ENCODE results near the gene TNF.
A peak's percentile ranks its signal among the peaks of the same experiment; 100 is the strongest.
"Not testable (repeated sequence)": the region's sequence is repeated elsewhere in the genome, so short reads cannot be mapped to it uniquely, and the experiment has no call there.

TNF gene

DNA sequence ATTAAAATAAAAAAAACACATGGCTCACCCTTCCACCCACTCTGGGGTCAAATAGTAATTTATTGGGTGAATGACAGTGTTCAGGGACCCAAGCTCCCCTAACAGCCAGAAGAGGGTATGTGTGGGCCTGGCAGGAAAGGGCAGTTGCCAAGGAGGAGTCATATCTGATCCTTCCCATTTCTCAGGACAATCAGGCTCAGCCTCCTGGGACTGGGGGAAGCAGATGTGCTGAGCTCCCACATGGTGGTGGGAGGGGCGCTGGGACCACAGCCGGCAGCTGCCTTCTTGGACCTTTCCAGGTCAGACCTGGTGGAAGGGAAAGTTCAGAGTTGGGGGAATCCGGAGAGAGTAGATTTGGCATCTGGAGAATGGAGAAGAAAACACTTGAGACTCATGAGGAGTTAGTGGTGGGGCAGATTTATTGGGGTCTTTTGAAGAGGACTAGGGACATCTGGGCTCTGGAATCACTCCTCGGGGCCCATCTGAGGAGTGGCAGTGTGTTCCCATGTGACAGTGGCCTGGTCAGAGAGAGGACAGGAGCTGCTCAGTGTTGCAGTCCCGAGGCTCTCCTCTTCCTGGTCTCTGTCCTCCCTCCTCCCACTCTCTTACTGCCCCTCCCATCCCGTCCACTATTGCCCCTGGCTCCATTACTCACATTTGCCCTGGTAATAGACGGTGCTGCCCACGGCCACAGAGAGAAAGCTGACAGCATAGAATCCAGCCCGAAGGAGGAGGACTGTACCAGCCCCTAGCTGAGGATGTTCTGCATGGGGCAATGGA, 13.7 kb downstream of the TNF start:
- no peak for DNase-seq (ENCODE audit: low read depth in 2 of 2)

DNA sequence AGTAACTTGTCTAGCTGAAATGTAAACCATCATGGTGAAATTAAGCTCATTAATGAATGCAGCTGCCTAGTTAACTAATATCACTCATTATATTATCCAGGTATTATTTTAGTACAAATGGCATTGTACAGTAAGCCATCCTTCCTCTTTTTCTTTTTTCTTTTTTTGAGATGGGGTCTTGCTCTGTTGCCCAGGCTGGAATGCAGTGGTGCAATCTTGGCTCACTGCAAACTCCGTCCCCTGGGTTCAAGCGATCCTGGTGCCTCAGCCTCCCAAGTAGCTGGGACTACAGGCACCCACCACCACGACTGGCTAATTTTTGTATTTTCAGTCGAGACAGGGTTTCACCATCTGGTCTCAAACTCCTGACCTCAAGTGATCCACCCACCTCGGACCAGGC, 15.3 kb downstream of the TNF start:
- not testable (repeated sequence) for DNase-seq (ENCODE audit: low read depth in 2 of 2)

DNA sequence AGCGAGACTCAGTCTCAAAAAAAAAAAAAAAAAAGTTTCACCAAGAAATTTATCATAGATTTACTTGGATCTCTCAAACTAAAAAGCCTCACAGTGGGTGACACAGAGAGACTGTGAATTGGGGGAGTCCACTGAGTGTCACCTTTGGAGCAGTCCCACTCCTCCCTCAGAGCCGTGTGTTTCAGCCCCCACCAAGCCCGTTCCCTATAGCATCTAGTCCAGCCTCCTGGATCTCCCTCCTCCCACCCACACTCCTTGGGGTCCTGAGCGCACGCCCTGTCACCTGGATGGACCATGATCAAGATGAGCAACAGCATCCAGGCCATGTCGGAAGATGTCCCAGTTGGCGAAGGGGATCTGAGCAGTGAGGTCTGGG, 17.0 kb downstream of the TNF start:
- DNase-seq (ENCODE audit: low read depth in 2 of 2): no peak

DNA sequence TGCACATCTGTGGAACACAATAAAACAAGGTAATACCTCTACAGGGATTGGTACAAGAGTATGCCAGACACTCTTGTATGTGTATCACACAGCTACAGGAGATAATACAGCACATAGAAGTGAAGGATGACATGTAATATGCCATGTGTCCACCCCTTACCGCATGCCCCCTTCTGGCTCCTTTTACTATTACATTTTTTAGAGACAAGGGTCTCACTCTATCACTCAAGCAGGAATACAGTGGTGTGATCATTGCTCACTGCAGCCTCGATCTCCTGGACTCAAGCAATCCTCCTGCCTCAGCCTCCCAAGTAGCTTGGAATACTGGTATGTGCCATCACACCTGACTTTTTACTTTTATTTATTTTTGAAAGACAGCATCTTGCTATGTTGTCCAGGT, 21.6 kb downstream of the TNF start:
- DNase-seq (ENCODE audit: low read depth in 2 of 2): no peak

DNA sequence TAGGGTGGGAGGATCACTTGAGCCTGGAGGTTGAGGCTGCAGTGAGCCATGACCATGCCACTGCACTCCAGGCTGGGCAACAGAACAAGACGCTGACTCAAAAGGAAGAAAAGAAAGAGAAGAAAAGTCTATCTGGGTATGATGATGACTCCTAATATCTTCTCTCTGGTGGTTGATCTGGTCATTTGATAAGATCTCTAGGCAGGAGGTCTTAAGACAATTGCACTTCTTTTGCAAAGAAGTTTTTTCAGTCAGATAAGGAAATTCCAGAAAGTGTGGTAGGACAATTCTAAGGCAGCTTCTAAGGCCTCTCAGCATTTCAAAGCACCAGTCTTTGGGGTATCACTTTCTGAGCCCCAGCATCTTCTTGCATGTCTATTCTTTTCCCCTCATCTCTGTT, 32.0 kb downstream of the TNF start:
- DNase-seq (ENCODE audit: low read depth in 2 of 2): no peak

DNA sequence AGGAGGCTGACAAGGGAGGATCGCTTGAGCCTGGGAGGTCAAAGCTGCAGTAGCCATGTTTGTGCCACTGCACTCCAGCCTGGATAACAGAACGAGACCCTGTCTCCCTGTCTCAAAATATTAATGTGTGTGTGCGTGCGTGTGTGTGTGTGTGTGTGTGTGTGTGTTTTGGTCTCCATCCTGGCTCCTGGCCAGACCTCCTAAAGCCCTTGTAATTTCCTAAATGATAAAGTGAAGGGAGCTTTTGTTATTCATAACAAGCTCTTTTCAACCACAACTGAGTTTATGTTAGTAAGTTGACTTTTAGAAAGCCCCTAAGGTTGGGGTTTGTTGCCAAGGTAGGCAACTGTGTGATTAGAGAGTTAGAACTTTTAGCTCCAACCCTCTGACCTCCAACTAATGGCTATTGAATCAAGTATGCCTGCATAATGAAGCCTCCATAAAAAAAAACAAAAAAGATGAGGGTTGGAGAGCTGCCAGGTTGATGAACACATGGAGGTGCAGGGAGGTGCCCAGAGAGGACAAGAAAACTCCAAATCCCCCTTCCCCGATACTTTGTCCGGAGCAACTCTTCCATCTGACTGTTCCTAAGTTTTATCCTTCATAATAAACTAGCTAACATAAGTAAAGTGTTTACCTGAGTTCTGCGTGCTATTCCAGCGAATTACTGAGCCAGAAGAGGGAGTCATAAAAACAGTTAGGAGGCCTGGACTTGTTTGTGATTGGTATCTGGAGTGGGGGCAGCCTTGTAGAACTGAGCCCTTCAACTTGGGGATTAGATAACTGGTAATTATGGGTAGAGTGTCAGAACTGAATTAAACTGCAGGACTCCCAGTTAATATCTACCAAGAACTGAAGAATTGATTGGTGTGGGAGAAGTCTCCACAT, 34.4 kb downstream of the TNF start:
- DNase-seq (ENCODE audit: low read depth in 2 of 2): no peak

DNA sequence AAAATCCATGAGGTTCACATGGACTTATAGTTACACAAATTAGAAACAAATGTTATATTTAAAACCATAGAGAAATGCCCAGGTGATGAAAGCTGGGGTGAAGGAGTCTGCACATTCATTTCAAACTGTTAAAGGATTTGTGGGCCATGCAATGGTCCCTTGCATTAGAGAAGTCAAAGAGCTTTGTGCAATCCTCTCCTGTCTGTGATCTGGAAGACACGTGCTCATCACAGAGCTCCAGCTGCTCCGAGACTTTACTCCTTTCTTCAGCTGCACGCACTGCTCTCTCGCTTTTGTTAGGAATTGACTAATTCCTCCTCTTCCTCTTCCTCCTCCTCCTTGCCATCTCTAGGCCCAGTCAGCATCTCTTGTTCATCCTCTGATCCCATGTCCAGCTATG, 35.6 kb downstream of the TNF start:
- DNase-seq (ENCODE audit: low read depth in 2 of 2): no peak

DNA sequence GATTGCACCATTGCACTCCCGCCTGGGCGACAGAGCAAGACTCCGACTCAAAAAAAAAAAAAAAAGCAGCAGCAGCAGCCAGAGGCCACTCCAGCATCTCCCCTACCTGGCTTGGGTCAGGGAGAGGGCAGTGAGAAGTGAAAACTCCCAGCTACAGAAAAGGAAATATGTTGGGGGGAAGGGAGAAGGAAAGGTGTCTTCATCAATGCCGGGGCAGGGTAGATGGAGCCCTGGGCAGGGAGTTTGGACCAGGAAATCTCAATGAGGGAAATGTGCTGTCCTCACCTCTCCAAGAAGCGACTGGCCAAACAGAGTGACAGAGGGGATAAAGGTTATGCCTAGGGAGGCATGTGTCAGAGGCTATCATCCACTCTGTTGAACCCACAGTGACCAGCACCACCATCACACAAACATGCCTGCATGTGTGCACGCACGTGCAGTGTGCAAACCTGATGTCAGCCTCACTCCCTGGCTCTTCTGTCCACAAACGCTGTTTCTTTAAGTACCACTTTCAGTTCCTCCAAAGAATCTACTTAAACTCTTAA, 38.8 kb downstream of the TNF start:
- DNase-seq (ENCODE audit: low read depth in 2 of 2): no peak

DNA sequence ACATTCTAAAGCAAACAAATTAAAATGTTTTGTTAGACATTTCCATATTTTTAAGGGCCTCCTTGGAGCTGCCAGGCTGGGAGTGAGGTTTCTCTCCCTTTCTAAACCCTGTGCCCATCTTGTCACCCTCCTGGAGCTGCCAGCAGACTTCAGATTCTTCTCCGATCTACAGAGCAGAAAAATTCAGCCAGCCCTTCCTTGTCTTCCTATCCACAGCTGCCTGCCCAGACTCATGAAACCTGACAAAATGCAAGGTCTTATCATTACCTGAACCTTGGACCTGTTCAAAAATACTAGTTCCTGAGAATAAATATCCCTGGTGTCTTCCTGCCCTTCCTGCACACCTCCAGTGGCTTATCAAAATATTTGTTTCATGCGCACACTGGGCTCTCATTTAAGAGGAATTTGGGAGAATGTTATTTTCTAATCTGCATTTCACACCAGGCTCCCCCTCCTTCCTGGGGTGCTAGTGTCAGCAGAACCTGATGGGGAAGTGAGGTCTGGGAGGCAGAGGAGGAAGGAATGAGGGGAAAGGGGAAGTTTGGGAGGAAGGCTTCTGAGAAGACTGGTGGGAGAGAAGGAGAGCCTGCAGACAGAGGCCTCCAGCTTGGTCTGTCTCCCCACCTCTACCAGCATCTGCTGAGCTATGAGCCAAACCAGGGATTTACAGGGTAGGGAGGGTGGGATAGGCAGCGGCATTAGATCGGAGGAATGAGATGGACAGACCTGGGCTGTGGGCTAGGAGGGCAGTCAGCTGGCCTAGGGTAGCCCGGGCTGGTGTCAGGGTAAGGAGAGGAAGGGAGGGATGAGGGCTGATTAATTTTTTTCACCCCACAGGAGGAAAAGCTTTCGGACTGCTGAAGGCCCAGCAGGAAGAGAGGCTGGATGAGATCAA, 39.6 kb downstream of the TNF start, which contains the start of gene AIF1:
Gene AIF1, plus strand, starts transcription at position 551 of the 895 bp plus-strand sequence. Its CDS starts 96 bp downstream, at position 647.
- DNase-seq (ENCODE audit: low read depth in 2 of 2): no peak

DNA sequence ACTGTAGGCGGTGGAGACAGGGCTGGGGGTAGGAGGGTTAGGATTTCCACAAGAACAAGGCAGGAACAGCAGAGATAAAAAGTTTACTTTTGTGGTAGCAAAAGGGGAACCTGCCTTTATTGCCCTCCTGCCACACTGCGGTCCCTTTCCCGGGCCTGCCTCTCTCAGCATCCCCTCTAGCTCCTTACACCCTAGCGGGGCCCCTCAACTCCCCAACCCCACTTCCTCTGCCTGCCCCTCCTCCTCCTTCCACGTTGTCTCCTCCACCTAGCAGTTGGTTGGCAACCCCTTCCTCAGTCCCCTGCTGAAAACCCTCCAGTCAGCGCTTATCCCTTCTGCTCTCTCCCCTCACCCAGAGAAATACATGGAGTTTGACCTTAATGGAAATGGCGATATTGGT, 40.4 kb downstream of the TNF start:
- DNase-seq (ENCODE audit: low read depth in 2 of 2): no peak

DNA sequence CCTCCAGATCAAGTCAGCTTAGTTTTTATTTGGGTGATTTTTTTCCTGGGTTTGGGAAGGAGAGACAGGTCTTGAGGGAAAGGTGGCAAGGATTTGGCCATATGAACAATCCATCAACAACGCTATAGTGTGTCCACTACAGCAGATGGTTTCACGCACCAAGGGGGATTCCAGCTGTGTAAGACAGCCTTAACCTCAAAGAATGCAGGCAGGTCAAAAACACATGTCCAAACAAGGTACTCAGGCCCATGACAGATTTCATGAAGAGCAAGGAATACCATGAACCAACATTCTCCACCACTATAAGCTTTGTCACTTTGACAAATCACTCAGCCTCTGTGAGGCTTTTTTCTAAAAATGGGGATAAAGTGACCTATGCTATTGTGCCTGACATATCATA, 41.6 kb downstream of the TNF start:
- no peak for DNase-seq (ENCODE audit: low read depth in 2 of 2)

DNA sequence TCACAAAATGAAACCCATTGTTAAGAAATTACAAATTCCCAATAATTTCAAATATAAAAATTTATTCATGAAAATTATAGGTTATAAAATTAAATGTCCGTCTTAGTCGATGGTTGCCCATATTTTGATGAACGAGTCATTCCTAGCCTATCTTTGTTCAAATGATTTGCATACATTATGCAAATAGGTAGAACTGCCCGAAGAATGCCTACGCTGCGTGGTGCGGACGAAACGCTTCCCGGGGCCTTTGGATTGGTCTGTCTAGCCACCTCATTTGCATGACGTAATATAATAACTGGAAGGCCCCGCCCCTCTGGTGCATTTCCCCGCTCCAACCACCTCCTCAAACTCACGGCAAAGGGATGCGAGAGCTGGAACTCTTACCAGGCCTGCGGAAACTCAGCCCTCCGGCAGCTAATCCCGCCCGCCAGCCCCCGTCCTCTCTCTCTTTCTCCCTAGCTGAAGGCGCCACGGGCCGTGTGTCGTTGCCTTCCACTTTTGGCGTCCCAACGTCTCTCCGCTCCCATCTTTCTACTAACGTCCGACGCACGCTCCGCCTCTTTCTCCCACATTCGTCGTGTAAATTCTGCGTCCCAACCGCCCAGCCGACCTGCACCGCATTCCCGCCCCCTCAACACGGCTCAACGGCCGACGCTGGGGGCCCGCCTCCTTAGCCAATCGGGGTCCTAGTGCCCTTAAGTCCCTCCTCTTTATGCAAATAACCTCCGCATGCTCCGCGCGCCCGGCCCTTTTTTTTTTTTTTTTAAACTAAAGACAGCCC, 44.6 kb downstream of the TNF start:
- peak; percentile 93 to 94 for DNase-seq (ENCODE audit: low read depth in 2 of 2)

DNA sequence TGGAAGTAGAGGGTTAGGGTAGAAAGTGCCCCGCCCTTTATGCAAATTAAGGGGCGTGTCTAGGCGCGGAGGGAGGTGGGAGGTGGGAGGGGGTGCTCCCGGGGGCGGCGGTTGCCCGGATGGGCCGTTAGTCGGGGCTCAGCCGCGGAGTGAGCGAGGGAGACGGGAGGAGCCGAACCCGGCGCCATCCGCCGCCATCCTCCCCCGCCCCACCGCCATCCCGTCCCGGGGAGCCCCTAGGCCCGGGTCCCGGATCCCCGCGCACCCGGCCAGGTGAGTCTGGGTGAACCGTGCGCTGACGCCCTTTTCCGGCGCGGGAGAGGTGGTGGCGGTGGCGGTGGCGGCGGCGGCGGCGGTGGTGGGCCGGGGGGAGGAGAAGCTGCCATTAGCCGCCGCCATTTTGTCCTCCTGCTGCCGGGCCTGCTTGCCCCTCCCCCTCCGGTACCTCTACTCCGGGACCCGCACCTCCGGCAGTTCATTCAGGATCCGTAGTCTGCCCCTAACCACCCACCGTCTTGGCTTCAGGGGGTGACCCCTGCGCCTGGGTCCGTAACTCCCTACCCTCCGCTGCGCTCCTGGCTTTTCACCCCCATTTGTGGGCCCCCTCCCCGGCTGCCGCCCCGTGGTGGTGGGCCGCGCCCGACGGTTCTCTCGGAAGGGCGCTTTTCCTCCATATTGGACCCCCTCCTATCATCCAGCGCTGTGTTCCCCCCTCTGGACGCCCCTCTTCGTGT, 45.4 kb downstream of the TNF start, which contains the start of gene PRRC2A:
Gene PRRC2A, plus strand, starts transcription at position 130 of the 734 bp plus-strand sequence. CDS start 2,075 bp downstream, outside the sequence.
- peak in 1 of 2 donors; percentile 89 for DNase-seq (ENCODE audit: low read depth in 2 of 2)

DNA sequence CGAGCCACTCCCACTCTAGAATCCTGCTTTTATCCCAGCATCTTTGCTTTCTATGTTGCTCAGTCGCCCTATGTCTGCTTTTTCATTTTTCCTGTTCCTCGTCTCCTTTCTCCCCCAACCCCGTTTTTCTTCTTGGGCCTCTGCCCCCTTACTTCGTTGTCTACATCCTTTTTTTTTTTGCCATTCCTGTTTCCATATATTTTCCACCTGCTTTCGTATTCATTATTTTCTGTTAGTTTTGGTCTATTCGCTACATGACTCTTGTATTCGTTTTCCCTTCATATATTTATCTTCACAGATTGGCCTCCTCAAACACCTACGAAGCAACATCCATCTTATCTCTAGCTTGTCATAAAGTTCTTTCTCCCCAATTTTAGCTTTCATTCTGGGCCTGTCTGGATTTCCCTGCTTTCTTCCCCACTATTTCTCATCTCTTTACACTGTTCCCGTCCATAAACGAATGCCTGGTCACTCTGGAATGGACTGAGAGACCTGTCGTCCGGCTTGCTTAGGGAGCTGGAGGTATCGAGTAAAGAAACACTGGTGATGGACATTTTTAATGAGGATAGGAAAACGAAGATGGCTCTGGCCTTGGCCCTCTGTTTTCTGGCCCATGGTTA, 46.1 kb downstream of the TNF start:
- DNase-seq (ENCODE audit: low read depth in 2 of 2): no peak

DNA sequence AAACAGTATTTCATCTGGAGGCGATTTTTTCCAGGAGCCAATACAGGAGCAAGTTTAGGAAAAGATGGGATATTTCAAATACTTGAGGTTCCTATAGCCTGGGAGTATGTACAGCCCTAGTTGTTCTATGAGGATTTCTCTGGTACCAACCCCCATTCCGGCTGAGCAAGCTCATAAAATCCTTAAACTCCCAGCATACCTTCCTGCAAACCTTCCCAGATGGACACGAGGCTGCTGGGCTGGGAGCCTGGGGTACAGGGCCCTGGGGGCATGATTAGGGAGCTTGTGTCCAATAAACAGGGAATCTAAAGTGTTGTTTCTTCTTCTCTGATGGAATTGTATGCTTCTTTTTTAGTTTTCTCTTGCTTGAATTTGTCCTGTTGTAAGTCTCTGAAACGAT, 46.6 kb downstream of the TNF start:
- no peak for DNase-seq (ENCODE audit: low read depth in 2 of 2)

DNA sequence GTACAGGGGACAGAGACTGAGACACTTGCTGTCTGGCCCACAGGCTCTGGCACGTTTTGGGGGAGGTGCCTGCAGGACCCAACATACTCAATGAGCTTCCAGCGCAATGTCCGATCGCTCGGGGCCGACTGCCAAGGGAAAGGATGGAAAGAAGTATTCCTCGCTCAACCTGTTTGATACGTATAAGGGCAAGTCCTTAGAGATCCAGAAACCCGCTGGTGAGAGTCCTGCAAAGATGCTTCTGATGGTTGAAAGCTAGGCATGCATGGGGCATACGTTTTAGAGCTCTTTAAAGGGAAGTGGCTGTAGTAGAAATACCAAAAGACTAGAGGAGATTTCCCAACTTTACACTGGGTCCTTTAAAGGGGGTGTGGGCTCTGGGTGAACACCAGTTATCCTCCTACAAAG, 47.3 kb downstream of the TNF start:
- no peak for DNase-seq (ENCODE audit: low read depth in 2 of 2)

DNA sequence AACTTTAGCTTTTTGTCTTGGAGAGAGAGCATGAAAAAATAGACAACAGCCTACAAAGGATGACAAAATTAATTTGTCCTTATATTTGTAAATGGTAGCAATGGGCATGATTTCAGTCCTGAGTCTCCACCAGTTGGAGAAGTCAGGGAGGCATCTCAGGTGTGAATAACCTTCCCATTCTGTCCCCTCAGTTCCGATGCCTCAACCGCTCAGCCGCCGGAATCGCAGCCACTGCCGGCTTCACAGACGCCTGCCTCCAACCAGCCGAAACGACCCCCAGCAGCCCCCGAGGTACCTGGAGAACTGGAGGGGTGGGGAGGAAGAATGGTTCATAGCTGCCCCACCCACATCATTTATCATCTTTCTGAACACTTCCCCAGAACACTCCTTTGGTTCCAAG, 48.7 kb downstream of the TNF start:
- DNase-seq (ENCODE audit: low read depth in 2 of 2): no peak

DNA sequence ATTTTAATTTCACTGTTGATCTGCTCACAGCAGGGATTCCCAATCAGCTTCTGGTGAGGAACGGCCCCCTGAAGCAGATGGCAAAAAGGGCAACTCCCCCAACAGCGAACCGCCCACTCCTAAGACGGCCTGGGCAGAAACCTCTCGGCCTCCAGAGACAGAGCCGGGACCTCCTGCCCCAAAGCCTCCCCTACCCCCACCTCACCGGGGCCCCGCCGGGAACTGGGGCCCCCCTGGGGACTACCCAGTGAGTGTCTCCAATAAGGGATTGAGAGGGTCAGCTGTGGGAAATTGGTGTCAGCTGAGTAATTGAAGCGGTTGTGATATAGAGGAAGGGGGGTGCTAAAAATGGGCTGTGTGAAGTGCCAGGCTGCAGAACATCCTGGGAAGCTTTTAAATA, 51.6 kb downstream of the TNF start:
- DNase-seq (ENCODE audit: low read depth in 2 of 2): no peak

DNA sequence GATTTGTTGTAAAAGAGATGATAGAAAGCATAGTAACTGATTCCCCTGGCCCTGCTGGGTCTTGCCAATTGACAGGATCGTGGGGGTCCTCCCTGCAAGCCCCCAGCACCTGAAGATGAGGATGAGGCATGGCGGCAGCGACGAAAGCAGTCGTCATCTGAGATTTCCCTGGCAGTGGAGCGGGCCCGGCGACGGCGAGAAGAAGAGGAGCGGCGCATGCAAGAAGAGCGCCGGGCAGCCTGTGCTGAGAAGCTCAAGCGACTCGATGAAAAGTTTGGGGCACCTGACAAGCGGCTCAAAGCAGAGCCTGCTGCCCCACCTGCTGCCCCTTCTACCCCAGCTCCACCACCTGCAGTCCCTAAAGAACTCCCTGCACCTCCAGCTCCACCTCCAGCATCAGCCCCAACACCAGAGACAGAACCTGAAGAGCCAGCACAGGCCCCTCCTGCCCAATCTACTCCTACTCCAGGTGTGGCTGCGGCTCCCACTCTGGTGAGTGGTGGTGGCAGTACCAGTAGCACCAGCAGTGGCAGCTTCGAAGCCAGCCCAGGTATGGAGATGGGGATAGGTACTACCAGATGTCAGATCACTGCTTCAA, 52.4 kb downstream of the TNF start:
- no peak for DNase-seq (ENCODE audit: low read depth in 2 of 2)

Measured in stimulated activated CD8-positive, alpha-beta memory T cell treated with anti-CD3 and anti-CD28 coated beads, Interleukin-2, amount 100 ng/mL, for 1 hour (primary cell).